CD4-positive, alpha-beta T cell treated with Interleukin-21 for 1 hour (primary cell): Measurements from ENCODE around the gene TMEM208.

Experiments used
- DNase-seq: peaks from one replicate; pipeline ENCODE4 v3.0.0-alpha.2; 2020

TMEM208 gene

GRCh38 chr16:67237396-67238277 is 10.7 kb downstream of the TMEM208 start:
- DNase-seq, result no peak

- no peak for DNase-seq
Observed at GRCh38 chr16:67238278-67238575, 11.3 kb downstream of the TMEM208 start.

GRCh38 chr16:67238806-67239470 is 12.0 kb downstream of the TMEM208 start:
- no peak for DNase-seq

- no peak for DNase-seq
Observed at GRCh38 chr16:67240506-67240905, 13.6 kb downstream of the TMEM208 start.

GRCh38 chr16:67241008-67241900 is 14.3 kb downstream of the TMEM208 start:
- no peak for DNase-seq

GRCh38 chr16:67242138-67242730 is 15.3 kb downstream of the TMEM208 start:
- no peak for DNase-seq

- DNase-seq, result no peak
Observed at GRCh38 chr16:67243481-67243880, 16.6 kb downstream of the TMEM208 start.

GRCh38 chr16:67244387-67245185 is 17.7 kb downstream of the TMEM208 start:
- peak; percentile 86 for DNase-seq

- DNase-seq, result no peak
Observed at GRCh38 chr16:67245186-67245585, 18.3 kb downstream of the TMEM208 start.

GRCh38 chr16:67245674-67246080 is 18.7 kb downstream of the TMEM208 start:
- DNase-seq, result no peak

GRCh38 chr16:67246081-67246755 is 19.3 kb downstream of the TMEM208 start:
- DNase-seq, result peak; percentile 46

- peak; percentile 56 for DNase-seq
Observed at GRCh38 chr16:67246756-67247191, 19.8 kb downstream of the TMEM208 start.

- peak; percentile 96 for DNase-seq
Observed at GRCh38 chr16:67247192-67248072, 20.5 kb downstream of the TMEM208 start, which contains the start of gene FHOD1. FHOD1 (minus strand) TSS chr16:67247481; CDS start chr16:67247410, 71 bp downstream.

GRCh38 chr16:67248073-67248400 is 21.1 kb downstream of the TMEM208 start:
- no peak for DNase-seq

- DNase-seq, result peak; percentile 32
Observed at GRCh38 chr16:67248401-67249177, 21.7 kb downstream of the TMEM208 start, which contains the start of gene SLC9A5. SLC9A5 (plus strand) TSS chr16:67248979; CDS start chr16:67249015, 36 bp downstream.

- DNase-seq, result no peak
Observed at GRCh38 chr16:67249178-67250044, 22.5 kb downstream of the TMEM208 start.

GRCh38 chr16:67250045-67250327 is 23.1 kb downstream of the TMEM208 start:
- no peak for DNase-seq
